H9 (cell line): Measurements from ENCODE around the gene C19orf53. TPM values are rescaled to one million over a fixed set of nuclear protein-coding genes. Genes with fewer than 3 reads are reported as not detected.

Experiments
- DNase-seq: peaks from one replicate; pipeline ENCODE4 v3.0.0-alpha.2; 2017
- H2AFZ ChIP-seq: one replicate; pipeline ENCODE4 v1.6.1; 2013; ENCODE audit warnings: mild to moderate bottlenecking, low read length, control low read depth, moderate library complexity
- H2AK5ac ChIP-seq: 2 replicates; pipeline ENCODE4 v1.6.1; 2013; ENCODE audit warnings: low read length, control low read depth, mixed read lengths; ENCODE audit not compliant: insufficient read length
- H2BK120ac ChIP-seq: one replicate; pipeline ENCODE4 v1.6.1; 2013; ENCODE audit warnings: low read depth, mild to moderate bottlenecking, low read length, control low read depth, inconsistent platforms; ENCODE audit not compliant: poor library complexity, severe bottlenecking
- H2BK12ac ChIP-seq: 2 replicates; pipeline ENCODE4 v1.6.1; 2013; ENCODE audit warnings: low read length, control low read depth, mixed read lengths, low read depth; ENCODE audit not compliant: insufficient read length
- H2BK15ac ChIP-seq: 2 replicates; pipeline ENCODE4 v1.6.1; 2013; ENCODE audit warnings: low read depth, low read length, control low read depth
- H2BK20ac ChIP-seq: one replicate; pipeline ENCODE4 v1.6.1; 2013; ENCODE audit warnings: low read depth, mild to moderate bottlenecking, low read length, control low read depth, inconsistent platforms; ENCODE audit not compliant: poor library complexity, severe bottlenecking
- H2BK5ac ChIP-seq: 2 replicates; pipeline ENCODE4 v1.6.1; 2013; ENCODE audit warnings: low read length, control low read depth, mixed read lengths; ENCODE audit not compliant: insufficient read length
- H3K14ac ChIP-seq: 2 replicates; pipeline ENCODE4 v1.6.1; 2013; ENCODE audit warnings: low read length, control low read depth; ENCODE audit not compliant: insufficient read depth
- H3K18ac ChIP-seq: 2 replicates; pipeline ENCODE4 v1.6.1; 2013; ENCODE audit warnings: low read depth, mild to moderate bottlenecking, mixed read lengths, low read length, control low read depth; ENCODE audit not compliant: insufficient read length
- H3K23ac ChIP-seq: 2 replicates; pipeline ENCODE4 v1.6.1; 2013; ENCODE audit warnings: low read length, control low read depth, mixed read lengths, low read depth; ENCODE audit not compliant: insufficient read length
- H3K23me2 ChIP-seq: 2 replicates; pipeline ENCODE4 v1.6.1; 2013; ENCODE audit warnings: low read depth, mild to moderate bottlenecking, mixed read lengths, low read length, control low read depth; ENCODE audit not compliant: insufficient read length, poor library complexity, severe bottlenecking
- H3K27ac ChIP-seq: 2 replicates; pipeline ENCODE4 v1.5.1; 2013; ENCODE audit warnings: low read length, control low read depth, mixed read lengths, low read depth; ENCODE audit not compliant: insufficient read length
- H3K27me3 ChIP-seq: 2 replicates; pipeline ENCODE4 v1.6.1; 2013; ENCODE audit warnings: low read length, control low read depth, inconsistent platforms; ENCODE audit not compliant: insufficient read depth
- H3K4ac ChIP-seq: 2 replicates; pipeline ENCODE4 v1.6.1; 2013; ENCODE audit warnings: low read depth, mild to moderate bottlenecking, control low read depth, inconsistent platforms, low read length, moderate library complexity
- H3K4me1 ChIP-seq: 2 replicates; pipeline ENCODE4 v1.6.1; 2013; ENCODE audit warnings: low read length, control low read depth, inconsistent platforms; ENCODE audit not compliant: insufficient read depth
- H3K4me2 ChIP-seq: 2 replicates; pipeline ENCODE4 v1.6.1; 2013; ENCODE audit warnings: low read length, control low read depth, mixed read lengths; ENCODE audit not compliant: insufficient read length, insufficient read depth
- H3K56ac ChIP-seq: 2 replicates; pipeline ENCODE4 v1.6.1; 2013; ENCODE audit warnings: low read depth, mild to moderate bottlenecking, mixed read lengths, low read length, control low read depth; ENCODE audit not compliant: insufficient read length
- H3K79me1 ChIP-seq: 2 replicates; pipeline ENCODE4 v1.6.1; 2013; ENCODE audit warnings: low read depth, mild to moderate bottlenecking, moderate library complexity, low read length, control low read depth, inconsistent platforms; ENCODE audit not compliant: insufficient read depth, poor library complexity, severe bottlenecking
- H3K79me2 ChIP-seq: 2 replicates; pipeline ENCODE4 v1.6.1; 2013; ENCODE audit warnings: low read length, control low read depth, inconsistent platforms; ENCODE audit not compliant: insufficient read depth
- H3K9ac ChIP-seq: 2 replicates; pipeline ENCODE4 v1.6.1; 2013; ENCODE audit warnings: low read length, control low read depth, mixed read lengths; ENCODE audit not compliant: insufficient read length; ENCODE audit errors: extremely low read depth
- H3K9me3 ChIP-seq: one replicate; pipeline ENCODE4 v1.6.1; 2013; ENCODE audit warnings: low read depth, low read length, inconsistent platforms; ENCODE audit not compliant: control insufficient read depth
- H3T11ph ChIP-seq: one replicate; pipeline ENCODE4 v1.6.1; 2013; ENCODE audit warnings: mild to moderate bottlenecking, low read length, control low read depth, inconsistent platforms
- H4K20me1 ChIP-seq: one replicate; pipeline ENCODE4 v1.6.1; 2013; ENCODE audit not compliant: control insufficient read depth, insufficient read length, insufficient read depth
- H4K5ac ChIP-seq: 2 replicates; pipeline ENCODE4 v1.6.1; 2013; ENCODE audit warnings: low read depth, mild to moderate bottlenecking, mixed read lengths, low read length, control low read depth; ENCODE audit not compliant: insufficient read length
- H4K8ac ChIP-seq: replicated peaks from 2 replicates; pipeline ENCODE4 v1.6.1; 2013; ENCODE audit warnings: low read length, control low read depth, mixed read lengths, low read depth; ENCODE audit not compliant: insufficient read length
- H4K91ac ChIP-seq: 2 replicates; pipeline ENCODE4 v1.6.1; 2013; ENCODE audit warnings: low read depth, mild to moderate bottlenecking, moderate library complexity, mixed read lengths, low read length, control low read depth; ENCODE audit not compliant: insufficient read length
- H3K27ac Mint-ChIP-seq, 3 experiments: 2 replicates in 2 of 3; 3 replicates in 1 of 3; pipeline ENCODE4 v1.8.0; 2020 to 2021; ENCODE audit warnings: mixed read lengths in 3 of 3, mild to moderate bottlenecking in 1 of 3, moderate library complexity in 1 of 3
- H3K27me3 Mint-ChIP-seq: 2 replicates; pipeline ENCODE4 v1.8.0; 2021; ENCODE audit warnings: low read depth, mild to moderate bottlenecking, moderate library complexity, mixed read lengths
- H3K36me3 Mint-ChIP-seq, 3 experiments: 2 replicates in 2 of 3; 3 replicates in 1 of 3; pipeline ENCODE4 v1.8.0; 2020 to 2021; ENCODE audit warnings: low read depth in 3 of 3, mixed read lengths in 3 of 3; ENCODE audit not compliant: insufficient read depth in 1 of 3
- H3K4me1 Mint-ChIP-seq, 2 experiments: 2 replicates each; pipeline ENCODE4 v1.8.0; 2020; ENCODE audit warnings: mixed read lengths in 2 of 2
- H3K4me3 Mint-ChIP-seq, 2 experiments: 2 replicates in 1 of 2; 3 replicates in 1 of 2; pipeline ENCODE4 v1.8.0; 2020 to 2021; ENCODE audit warnings: mild to moderate bottlenecking in 2 of 2, mixed read lengths in 2 of 2, moderate library complexity in 1 of 2
- H3K9me3 Mint-ChIP-seq, 2 experiments: 2 replicates in 1 of 2; 3 replicates in 1 of 2; pipeline ENCODE4 v1.8.0; 2020; ENCODE audit warnings: mild to moderate bottlenecking in 2 of 2, mixed read lengths in 2 of 2, moderate library complexity in 1 of 2
- CTCF ChIP-seq: fragments of 200-600 bp; sonication (generic); conservative IDR thresholded peaks from 3 replicates; pipeline ENCODE4 v1.8.0; 2021; ENCODE audit warnings: antibody characterized with exemption, mild to moderate bottlenecking
- WGBS: extraction: QIAGEN DNeasy Blood & Tissue Kit; methylation state at CpG from one replicate; pipeline ENCODE4 v1.1.7; 2013; ENCODE audit warnings: missing lambda C conversion rate, low lambda C conversion rate, mixed read lengths; ENCODE audit not compliant: insufficient read length; ENCODE audit errors: extremely low coverage; 5-methylcytosine and 5-hydroxymethylcytosine counted together
- total RNA-seq: library from RNA; stranded (reverse); gene quantifications from 2 replicates; pipeline ENCODE4 v1.2.1, GENCODE V29; 2021

C19orf53 gene
- total RNA-seq, 1 experiment from 2014 or later = 129 TPM

- Histone ChIP-seq H2BK20ac (no peak overlapping the region), H3K18ac (no peak overlapping the region), H2BK15ac (no peak overlapping the region), H3K56ac (no peak overlapping the region), H2BK5ac (no peak overlapping the region), H2AK5ac (no peak overlapping the region), H3K9ac (no peak overlapping the region), H3K27ac (no peak overlapping the region), H4K8ac (no peak overlapping the region), H3K79me2 (no peaks in the 10 kb centered on the region), H4K91ac (no peak overlapping the region), H2AFZ (no peak overlapping the region), H4K5ac (no peak overlapping the region), H3K9me3 (no peaks in the 10 kb centered on the region), H3K14ac (no peak overlapping the region), H3K4me2 (no peak overlapping the region), H3K27me3 (no peaks in the 10 kb centered on the region), H3K4me1 (no peaks in the 10 kb centered on the region), H3K79me1 (no peaks in the 10 kb centered on the region), H3K23ac (no peak overlapping the region), H2BK12ac (no peak overlapping the region), H3T11ph (no peak overlapping the region), H4K20me1 (no peaks in the 10 kb centered on the region), H2BK120ac (no peak overlapping the region), H3K4ac (no peak overlapping the region), H3K23me2 (no peaks in the 10 kb centered on the region)
- Mint-ChIP-seq H3K4me3 (no peak overlapping the region), H3K27ac (no peak overlapping the region), H3K4me1 (peaks cover 8 to 22% of the 10 kb centered on the region in 2 experiments), H3K27me3 (peaks cover 1% of the 10 kb centered on the region; the same call in 1 of the 2 replicates), H3K9me3 (no peaks in the 10 kb centered on the region; a peak in 1 of 5 replicates), H3K36me3 (peaks cover 10 to 11% (median 11%) of the 10 kb centered on the region in 3 experiments)
- TF ChIP-seq CTCF = no peak
- DNase-seq = no peak
- no CpG with 5 or more reads among the region's 18 CpGs for WGBS
These were observed 9.6 kb downstream of the C19orf53 start for GRCh38 chr19:13783565-13784500.
